Activated naive CD4-positive, alpha-beta T cell treated with anti-CD3 and anti-CD28 coated beads, Interleukin-2, amount 10 ng/mL, durations not matched to agents 7 days and 5 days (primary cell): ENCODE measurements around the gene KCNK7.

Source experiments
- CTCF ChIA-PET: fragments of 350-600 bp; sonication (Branson Sonifier 250); formaldehyde crosslinking; loops from one replicate; lab custom pipeline; 2021; ENCODE audit warnings: antibody characterized with exemption; lab: Charles Lee
- DNase-seq: peaks from one replicate; pipeline ENCODE4 v3.0.0-alpha.2; 2020
- H3K27ac Mint-ChIP-seq: one replicate; pipeline ENCODE4 v1.8.0; 2021; ENCODE audit warnings: mild to moderate bottlenecking, moderate library complexity, mixed read lengths
- H3K27me3 Mint-ChIP-seq: one replicate; pipeline ENCODE4 v1.8.0; 2021; ENCODE audit warnings: mild to moderate bottlenecking, mixed read lengths
- H3K36me3 Mint-ChIP-seq: one replicate; pipeline ENCODE4 v1.8.0; 2021; ENCODE audit warnings: mixed read lengths
- H3K4me1 Mint-ChIP-seq: one replicate; pipeline ENCODE4 v1.8.0; 2021; ENCODE audit warnings: mixed read lengths
- H3K4me3 Mint-ChIP-seq: one replicate; pipeline ENCODE4 v1.8.0; 2021; ENCODE audit warnings: mild to moderate bottlenecking, moderate library complexity, mixed read lengths
- H3K9me3 Mint-ChIP-seq: one replicate; pipeline ENCODE4 v1.8.0; 2021; ENCODE audit warnings: mixed read lengths

Gene KCNK7

DNA sequence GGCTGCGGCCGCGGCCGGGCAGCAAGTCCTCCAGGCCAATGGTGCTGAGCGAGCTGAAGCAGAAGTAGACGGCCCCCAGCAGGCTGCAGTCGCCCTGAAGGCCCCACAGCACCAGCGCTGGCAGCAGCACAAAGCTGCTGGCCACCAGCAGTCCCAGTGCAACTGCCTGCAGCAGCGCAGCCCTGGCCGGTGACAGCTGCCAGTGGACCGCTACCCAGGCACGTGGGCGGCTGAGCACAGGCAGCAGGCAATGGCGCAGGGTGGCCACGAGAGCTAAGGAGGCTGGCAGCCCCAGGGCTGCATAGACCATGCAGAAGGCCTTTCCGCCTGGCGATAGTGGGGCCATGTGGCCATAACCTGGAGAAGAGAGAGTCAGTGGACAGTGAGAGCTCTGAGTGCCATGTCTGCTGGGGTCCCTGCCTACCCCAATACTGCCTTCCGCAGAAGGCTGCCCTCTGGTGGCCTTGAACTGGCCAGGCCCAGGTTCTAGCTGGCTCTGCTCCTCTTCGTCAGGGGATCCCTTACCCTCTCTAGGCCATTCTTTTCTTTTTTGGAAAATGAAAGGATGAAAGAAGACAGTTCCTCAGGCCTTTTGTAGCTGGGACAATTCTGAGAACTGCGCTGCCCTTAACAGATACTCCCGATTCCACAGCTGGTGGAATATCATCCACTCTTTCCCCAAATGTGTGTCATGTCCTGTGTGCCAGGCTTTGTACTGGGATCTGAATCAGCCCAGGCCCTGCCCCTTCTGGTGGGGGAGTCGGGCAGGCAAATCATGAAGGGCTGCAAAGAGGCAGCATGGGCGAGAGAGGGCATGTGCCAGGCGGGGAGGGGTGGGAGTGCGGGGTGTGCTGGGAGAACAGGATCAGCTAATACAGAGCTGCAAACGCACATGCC, 1.8 kb downstream of the KCNK7 start:
- Mint-ChIP-seq H3K27ac (peak overlapping the region; percentile 52), H3K9me3 (no peaks in the 10 kb centered on the region), H3K4me1 (peaks cover 30% of the 10 kb centered on the region), H3K36me3 (peaks cover 14% of the 10 kb centered on the region), H3K27me3 (no peaks in the 10 kb centered on the region), H3K4me3 (no peak overlapping the region)
- CTCF ChIA-PET, result interaction anchor here (0.6 to 3.5 kb wide), 24 partner anchors 10 to 557 kb away, joined by 3 to 31 read pairs (median 4); partner anchors contain the start of genes EHBP1L1, FAM89B, PCNX3 and ZNRD2
- peak; percentile 59 for DNase-seq

DNA sequence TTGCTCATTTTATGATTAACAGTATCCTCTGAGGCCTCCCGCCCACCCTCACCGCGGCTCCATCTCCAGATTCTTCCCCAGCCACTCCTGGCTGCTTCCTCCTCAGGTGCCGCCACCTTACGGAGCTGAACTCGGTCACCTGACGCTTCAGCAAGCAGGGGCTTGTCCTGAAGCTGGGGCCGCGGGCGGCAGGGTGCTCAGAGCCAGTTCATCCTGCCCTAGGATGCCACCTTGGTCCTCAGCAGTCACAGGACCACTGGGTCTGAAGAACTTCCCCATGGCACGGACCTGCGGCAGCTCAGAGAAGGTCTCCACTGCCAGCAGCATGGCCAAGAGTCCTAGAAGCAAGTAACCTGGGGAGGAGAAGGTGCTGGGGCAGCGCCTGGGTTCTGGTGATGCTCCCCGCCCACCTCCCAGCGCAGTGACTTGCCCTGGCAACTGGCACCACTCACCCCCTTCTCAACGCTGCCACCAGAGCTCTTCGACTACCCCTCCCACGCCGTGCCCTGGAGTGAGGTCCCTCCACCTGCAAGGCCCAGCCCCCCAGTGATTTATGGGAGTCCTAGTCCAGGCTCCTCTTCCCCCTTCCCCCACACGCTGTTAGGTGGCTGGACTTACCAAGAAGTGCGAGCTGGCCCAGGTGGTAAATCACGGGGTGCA, 2.6 kb downstream of the KCNK7 start:
- Mint-ChIP-seq H3K27ac (no peak overlapping the region), H3K4me1 (peaks cover 37% of the 10 kb centered on the region), H3K36me3 (peaks cover 15% of the 10 kb centered on the region), H3K9me3 (no peaks in the 10 kb centered on the region), H3K4me3 (no peak overlapping the region), H3K27me3 (no peaks in the 10 kb centered on the region)
- CTCF ChIA-PET, result interaction anchor here (0.7 to 3.5 kb wide), 15 partner anchors 9 to 226 kb away, joined by 3 to 31 read pairs (median 6); partner anchors contain the start of genes EHBP1L1, FAM89B and ZNRD2
- DNase-seq, result no peak

DNA sequence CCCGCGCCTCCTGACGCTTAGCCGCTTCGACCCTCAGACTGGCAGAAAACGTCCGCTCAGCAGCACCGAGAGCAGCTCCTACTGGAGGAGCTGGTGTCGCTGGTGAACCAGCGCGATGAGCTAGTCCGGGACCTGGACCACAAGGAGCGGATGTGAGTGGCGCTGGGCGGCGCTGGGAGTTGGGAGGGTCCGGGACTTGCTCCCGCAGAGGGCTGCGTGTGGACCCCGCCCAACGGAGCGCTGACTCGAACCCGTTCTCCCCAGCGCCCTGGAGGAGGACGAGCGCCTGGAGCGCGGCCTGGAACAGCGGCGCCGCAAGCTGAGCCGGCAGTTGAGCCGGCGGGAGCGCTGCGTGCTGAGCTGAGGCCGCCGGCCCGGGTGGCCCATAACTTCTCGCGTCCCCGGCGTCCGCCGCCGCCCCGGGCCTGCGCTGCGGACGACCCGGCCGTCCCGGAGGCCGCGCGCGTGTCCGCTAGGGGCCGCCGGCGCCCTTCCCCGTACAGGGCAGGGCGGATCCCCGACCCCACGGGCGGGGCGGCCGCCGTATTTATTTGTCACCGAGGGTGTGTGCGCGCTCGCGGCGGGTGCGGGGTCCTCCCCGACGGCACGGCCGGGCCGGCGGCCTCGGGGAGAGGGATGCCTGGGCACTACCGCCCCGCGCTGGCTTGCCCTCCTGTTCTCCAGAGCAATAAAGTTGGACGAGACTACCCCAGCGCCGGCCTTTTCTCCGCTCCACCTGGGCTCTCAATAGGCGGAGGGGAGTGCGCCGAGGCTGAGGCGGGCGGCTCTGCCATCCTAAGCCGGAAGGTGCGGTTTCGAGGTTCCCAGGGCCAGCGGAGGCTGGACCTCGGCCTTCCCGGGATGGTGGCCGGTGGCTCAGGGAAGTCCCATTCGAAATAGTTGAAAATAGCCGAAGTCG, 3.4 kb downstream of the KCNK7 start:
- Mint-ChIP-seq H3K27ac (no peak overlapping the region), H3K27me3 (no peaks in the 10 kb centered on the region), H3K36me3 (peaks cover 11% of the 10 kb centered on the region), H3K9me3 (no peaks in the 10 kb centered on the region), H3K4me1 (peaks cover 45% of the 10 kb centered on the region), H3K4me3 (no peak overlapping the region)
- CTCF ChIA-PET, result interaction anchor here (0.7 to 3.0 kb wide), 10 partner anchors 8 to 226 kb away, joined by 3 to 30 read pairs (median 5); partner anchors contain the start of gene FAM89B
- DNase-seq, result no peak

DNA sequence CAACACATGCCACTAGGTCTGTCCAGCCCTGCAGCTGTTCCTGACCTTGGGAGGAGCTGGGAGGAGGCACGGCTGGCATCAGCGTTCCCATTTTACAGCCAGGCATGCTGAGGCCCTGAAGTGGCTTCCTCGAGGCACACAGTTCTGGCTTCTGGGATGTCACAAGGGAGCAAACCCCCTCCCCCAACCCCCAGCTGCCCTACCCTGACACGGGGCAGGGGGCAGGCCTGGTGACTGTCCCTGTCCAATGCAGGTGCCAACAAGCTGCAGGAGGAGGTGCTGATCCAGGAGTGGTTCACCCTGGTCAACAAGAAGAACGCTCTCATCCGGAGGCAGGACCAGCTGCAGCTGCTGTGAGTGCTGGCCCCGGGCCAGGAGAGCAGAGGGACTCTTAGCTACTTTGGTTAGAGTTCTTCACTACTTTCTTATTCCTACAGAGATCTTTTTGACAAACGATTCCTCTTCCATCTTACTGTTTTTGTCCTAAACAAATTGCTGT, 5.3 kb downstream of the KCNK7 start:
- peaks cover 47% of the 10 kb centered on the region for H3K4me1 Mint-ChIP-seq
- DNase-seq, result no peak
- peaks cover 18% of the 10 kb centered on the region for H3K36me3 Mint-ChIP-seq
- CTCF ChIA-PET, result interaction anchor here (1.3 to 5.8 kb wide), 4 partner anchors 14 to 49 kb away, joined by 3 to 60 read pairs (median 26); partner anchors contain the start of gene EHBP1L1
- H3K4me3 Mint-ChIP-seq, result no peak overlapping the region
- H3K27ac Mint-ChIP-seq, result peak overlapping the region; percentile 42
- H3K9me3 Mint-ChIP-seq, result no peaks in the 10 kb centered on the region
- no peaks in the 10 kb centered on the region for H3K27me3 Mint-ChIP-seq

DNA sequence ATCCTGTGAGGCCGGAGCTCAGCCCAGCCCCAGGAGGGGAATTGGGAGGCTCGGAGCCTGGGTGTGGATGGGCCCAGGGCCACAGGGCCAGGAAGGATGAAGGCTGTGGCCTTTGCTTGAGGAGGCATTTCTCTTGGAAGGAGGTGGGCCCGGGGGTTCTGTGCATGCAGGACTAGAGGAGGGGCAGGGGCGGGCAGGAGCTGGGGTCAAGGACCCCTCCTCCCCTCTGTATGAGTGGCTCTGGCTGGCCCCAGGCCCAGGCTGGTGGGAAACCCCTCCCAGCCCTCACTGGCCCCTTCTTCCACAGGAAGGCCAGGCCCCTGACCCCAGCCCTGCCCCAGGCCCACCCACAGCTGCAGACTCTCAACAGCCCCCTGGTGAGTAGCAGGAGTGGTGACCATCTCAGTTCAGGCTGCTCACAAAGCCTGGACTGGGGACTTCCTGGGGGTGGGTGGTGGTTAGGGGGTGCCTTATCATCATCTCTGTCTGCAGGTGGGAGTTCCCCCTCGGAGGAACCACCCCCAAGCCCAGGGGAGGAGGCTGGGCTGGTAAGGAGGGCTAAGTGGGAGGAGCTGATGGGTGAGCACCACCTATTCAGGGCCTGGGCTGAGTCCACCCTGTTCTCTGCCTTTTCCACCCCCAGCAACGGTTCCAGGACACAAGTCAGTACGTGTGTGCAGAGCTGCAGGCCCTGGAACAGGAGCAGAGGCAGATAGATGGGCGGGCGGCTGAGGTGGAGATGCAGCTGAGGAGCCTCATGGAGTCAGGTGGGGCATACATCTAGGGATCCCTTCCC, 6.0 kb downstream of the KCNK7 start:
- Mint-ChIP-seq H3K27me3 (no peaks in the 10 kb centered on the region), H3K9me3 (no peaks in the 10 kb centered on the region), H3K4me3 (no peak overlapping the region), H3K4me1 (peaks cover 41% of the 10 kb centered on the region), H3K36me3 (peaks cover 18% of the 10 kb centered on the region), H3K27ac (no peak overlapping the region)
- CTCF ChIA-PET, result interaction anchor here (1.1 to 5.8 kb wide), 6 partner anchors 13 to 48 kb away, joined by 3 to 60 read pairs (median 28); partner anchors contain the start of genes EHBP1L1, FAM89B and ZNRD2
- DNase-seq, result peak; percentile 38

DNA sequence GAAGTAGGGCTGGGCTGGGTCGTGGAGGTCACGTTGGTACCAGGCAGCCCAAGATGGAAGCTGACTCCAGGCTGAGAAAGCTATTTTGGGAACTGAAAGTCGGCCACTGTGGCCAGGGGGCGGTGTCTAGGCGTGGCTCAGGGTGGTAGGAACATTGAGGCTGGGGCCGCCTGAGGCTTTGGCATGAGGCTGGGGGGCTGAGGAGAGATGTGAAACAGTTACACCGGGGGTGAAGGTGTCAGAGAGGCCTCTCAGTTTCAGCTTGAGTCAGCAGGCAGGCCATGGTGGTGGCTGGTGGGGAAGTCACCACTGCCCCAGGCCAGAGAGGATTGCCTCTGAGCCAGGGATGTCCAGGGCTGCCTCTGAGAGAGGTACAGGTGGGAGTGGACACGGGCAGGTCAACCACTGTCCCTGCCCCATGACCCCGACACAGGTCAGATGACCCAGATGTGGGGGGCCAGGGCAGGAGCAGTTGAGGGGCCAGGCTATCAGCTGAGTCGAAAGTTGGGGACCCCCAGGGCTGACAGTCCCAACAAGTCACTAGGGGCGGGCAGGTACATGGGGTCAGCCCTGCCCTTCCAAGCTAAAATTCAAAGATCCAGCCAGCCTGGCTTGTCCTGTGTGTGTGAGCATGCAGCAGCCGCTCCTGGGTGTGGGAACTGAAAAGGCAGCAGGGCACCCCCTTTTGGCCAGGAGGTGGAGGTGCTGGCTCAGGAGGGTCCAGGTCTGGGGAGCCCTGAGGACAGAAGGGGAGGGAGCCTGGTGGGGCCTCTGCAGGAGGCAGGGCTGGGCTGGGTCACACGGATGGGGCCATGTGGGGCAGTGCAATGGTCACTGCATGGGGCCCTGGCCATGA, 7.2 kb downstream of the KCNK7 start:
- DNase-seq, result peak; percentile 86
- H3K9me3 Mint-ChIP-seq, result no peaks in the 10 kb centered on the region
- peaks cover 24% of the 10 kb centered on the region for H3K36me3 Mint-ChIP-seq
- peaks cover 32% of the 10 kb centered on the region for H3K4me1 Mint-ChIP-seq
- H3K27me3 Mint-ChIP-seq, result no peaks in the 10 kb centered on the region
- no peak overlapping the region for H3K4me3 Mint-ChIP-seq
- CTCF ChIA-PET, result interaction anchor here (0.6 to 5.8 kb wide), 19 partner anchors 9 to 400 kb away, joined by 3 to 60 read pairs (median 4); partner anchors contain the start of genes EHBP1L1, FAM89B, PCNX3 and SCYL1
- H3K27ac Mint-ChIP-seq, result peak overlapping the region; percentile 79

DNA sequence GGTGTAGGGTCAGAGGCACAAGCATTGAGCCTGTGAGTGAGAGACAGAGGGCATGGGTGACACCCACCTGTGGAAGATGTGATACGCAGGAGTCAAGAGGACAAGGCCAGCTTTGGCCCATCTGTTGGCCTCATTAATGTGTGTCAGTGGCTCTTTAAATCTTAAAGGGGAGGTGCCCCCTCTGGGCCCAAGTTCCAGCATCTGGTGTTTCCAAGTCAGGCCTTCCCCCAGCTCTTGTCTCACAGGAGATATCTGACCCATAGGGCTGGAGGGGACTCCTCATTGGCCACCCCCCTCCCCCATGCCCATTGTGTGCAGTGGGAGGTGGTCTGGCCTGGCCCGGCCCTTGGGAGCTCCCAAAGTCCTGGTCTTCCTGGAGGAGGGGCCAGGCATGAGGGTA, 8.9 kb downstream of the KCNK7 start:
- no peaks in the 10 kb centered on the region for H3K9me3 Mint-ChIP-seq

DNA sequence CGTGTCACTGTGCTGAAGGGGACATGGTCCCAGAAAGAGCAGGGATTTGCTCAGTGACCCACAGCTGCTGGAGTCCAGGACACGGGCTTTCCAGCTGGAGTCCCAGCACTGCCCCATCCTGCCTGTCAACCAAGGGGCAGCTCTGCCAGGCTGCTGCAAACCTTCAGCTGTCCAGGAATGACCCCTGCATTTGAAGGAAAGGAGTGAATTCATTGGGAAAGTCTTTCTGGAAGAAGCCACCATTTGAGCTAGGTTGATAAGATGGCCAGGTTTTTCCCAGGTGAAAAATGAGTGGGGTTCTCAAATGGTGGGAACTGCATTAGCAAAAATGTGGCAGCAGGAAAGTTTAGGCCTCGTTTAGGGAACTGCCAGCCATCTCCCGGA, 9.4 kb downstream of the KCNK7 start:
- H3K27me3 Mint-ChIP-seq, result no peaks in the 10 kb centered on the region
- peaks cover 35% of the 10 kb centered on the region for H3K4me1 Mint-ChIP-seq
- H3K27ac Mint-ChIP-seq, result peak overlapping the region; percentile 62
- H3K9me3 Mint-ChIP-seq, result no peaks in the 10 kb centered on the region
- CTCF ChIA-PET, result interaction anchor here (4.4 to 5.8 kb wide), 3 partner anchors 10 to 45 kb away, joined by 44 to 60 read pairs (median 48); partner anchors contain the start of genes EHBP1L1, FAM89B and ZNRD2
- H3K4me3 Mint-ChIP-seq, result no peak overlapping the region
- peaks cover 36% of the 10 kb centered on the region for H3K36me3 Mint-ChIP-seq
- DNase-seq, result no peak

More for the DNA sequence above, 8.9 kb downstream of the KCNK7 start:
- Mint-ChIP-seq H3K4me1 (peaks cover 35% of the 10 kb centered on the region), H3K4me3 (no peak overlapping the region), H3K36me3 (peaks cover 34% of the 10 kb centered on the region), H3K27ac (peak overlapping the region; percentile 62), H3K27me3 (no peaks in the 10 kb centered on the region)
- no peak for DNase-seq
- CTCF ChIA-PET, result interaction anchor here (4.4 to 5.8 kb wide), 3 partner anchors 10 to 45 kb away, joined by 44 to 60 read pairs (median 48); partner anchors contain the start of genes EHBP1L1, FAM89B and ZNRD2

DNA sequence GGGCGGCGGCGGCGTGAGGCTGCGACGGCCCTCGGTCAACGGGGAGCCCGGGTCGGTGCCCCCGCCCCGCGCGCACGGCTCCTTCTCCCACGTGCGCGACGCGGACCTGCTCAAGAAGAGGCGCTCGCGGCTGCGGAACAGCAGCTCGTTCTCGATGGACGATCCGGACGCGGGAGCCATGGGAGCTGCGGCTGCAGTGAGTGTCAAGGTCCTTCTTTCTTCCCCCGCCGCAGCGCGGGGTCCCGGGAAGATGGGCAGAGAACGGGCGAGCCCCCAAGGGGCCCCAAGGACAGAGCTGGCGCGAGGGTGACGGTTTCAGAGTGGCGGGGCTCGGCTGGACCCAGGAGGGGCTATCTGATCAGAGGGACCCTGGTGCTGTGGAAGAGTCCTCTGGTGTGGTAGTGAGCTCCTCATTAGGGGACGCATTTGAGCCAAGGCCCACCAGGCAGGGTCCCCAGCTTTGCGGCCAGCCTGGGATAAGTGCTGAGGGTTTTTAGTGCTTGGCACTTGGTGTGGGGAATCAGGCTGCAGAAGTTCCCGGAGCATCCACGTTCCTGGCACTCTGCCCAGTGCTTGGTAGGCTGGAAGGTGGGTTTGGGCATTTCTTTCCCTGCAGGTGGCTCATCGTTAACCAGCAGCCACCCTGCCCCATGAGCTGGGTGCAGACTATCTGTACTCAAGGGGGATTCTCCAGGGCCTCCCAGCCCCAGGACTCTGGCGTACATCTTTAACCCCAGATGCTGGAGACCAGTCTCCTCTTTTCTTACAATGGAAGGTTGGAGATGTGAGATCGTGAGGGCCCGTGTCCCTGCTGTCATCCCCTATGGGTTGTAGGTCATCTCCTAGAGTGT, 10.0 kb downstream of the KCNK7 start:
- no peak for DNase-seq
- peaks cover 37% of the 10 kb centered on the region for H3K36me3 Mint-ChIP-seq
- peaks cover 35% of the 10 kb centered on the region for H3K4me1 Mint-ChIP-seq
- no peak overlapping the region for H3K4me3 Mint-ChIP-seq
- CTCF ChIA-PET, result interaction anchor here (2.2 to 5.8 kb wide), 3 partner anchors 8 to 13 kb away, joined by 15 to 60 read pairs (median 44); partner anchors contain the start of genes EHBP1L1, FAM89B and ZNRD2
- peak overlapping the region; percentile 62 for H3K27ac Mint-ChIP-seq
- no peaks in the 10 kb centered on the region for H3K27me3 Mint-ChIP-seq
- no peaks in the 10 kb centered on the region for H3K9me3 Mint-ChIP-seq

DNA sequence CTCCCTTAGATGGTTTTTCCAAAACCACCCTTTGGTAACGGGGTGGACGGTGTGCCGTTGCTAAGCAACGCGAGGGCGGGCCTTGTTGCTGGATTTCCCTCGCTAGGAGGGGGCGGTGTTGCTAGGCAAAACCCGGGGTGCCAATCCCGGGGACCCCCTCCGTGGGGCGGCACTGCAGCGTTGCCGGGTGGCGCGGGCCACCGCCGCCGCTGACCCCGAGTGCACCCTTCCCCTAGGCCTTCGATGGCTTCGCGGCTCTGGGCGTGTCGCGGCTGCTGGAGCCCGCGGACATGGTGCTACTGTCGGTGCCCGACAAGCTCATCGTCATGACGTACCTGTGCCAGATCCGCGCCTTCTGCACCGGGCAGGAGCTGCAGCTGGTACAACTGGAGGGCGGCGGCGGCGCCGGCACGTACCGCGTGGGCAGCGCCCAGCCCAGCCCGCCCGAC, 10.9 kb downstream of the KCNK7 start:
- no peaks in the 10 kb centered on the region for H3K27me3 Mint-ChIP-seq
- no peak overlapping the region for H3K4me3 Mint-ChIP-seq
- no peak for DNase-seq
- H3K9me3 Mint-ChIP-seq, result no peaks in the 10 kb centered on the region
- H3K4me1 Mint-ChIP-seq, result peaks cover 38% of the 10 kb centered on the region
- CTCF ChIA-PET, result interaction anchor here (2.2 kb wide), 1 partner anchor 9 kb away, joined by 15 read pairs; no protein-coding TSS in a partner anchor
- peak overlapping the region; percentile 42 for H3K27ac Mint-ChIP-seq
- peaks cover 39% of the 10 kb centered on the region for H3K36me3 Mint-ChIP-seq

DNA sequence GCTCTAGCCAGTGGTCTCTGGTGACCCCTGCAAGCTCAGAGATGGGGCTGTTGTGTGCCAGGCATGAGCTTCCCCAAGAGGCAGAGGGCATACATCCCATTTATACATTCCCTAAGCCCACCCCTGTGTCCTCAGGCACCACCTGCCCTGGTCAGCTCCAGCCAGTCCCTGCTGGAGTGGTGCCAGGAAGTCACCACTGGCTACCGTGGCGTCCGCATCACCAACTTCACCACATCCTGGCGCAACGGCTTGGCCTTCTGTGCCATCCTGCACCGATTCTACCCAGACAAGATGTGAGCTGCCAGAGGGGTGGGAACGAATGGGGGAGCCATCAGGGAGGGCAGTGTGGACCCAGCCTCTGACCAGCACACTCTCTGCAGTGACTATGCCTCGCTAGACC, 11.5 kb downstream of the KCNK7 start:
- Mint-ChIP-seq H3K36me3 (peaks cover 43% of the 10 kb centered on the region), H3K9me3 (no peaks in the 10 kb centered on the region), H3K27me3 (no peaks in the 10 kb centered on the region), H3K4me3 (no peak overlapping the region), H3K4me1 (peaks cover 40% of the 10 kb centered on the region), H3K27ac (no peak overlapping the region)
- CTCF ChIA-PET, result interaction anchor here (2.2 kb wide), 1 partner anchor 10 kb away, joined by 15 read pairs; no protein-coding TSS in a partner anchor
- no peak for DNase-seq
